GM18861 (cell line): ENCODE data around the gene DNAI7.

Experiments
- ATAC-seq: cut with Tn5 transposase; IDR thresholded peaks from one replicate; pipeline ENCODE4 v1.9.1; 2021; ENCODE audit not compliant: unreplicated experiment

DNAI7 gene, protein sequence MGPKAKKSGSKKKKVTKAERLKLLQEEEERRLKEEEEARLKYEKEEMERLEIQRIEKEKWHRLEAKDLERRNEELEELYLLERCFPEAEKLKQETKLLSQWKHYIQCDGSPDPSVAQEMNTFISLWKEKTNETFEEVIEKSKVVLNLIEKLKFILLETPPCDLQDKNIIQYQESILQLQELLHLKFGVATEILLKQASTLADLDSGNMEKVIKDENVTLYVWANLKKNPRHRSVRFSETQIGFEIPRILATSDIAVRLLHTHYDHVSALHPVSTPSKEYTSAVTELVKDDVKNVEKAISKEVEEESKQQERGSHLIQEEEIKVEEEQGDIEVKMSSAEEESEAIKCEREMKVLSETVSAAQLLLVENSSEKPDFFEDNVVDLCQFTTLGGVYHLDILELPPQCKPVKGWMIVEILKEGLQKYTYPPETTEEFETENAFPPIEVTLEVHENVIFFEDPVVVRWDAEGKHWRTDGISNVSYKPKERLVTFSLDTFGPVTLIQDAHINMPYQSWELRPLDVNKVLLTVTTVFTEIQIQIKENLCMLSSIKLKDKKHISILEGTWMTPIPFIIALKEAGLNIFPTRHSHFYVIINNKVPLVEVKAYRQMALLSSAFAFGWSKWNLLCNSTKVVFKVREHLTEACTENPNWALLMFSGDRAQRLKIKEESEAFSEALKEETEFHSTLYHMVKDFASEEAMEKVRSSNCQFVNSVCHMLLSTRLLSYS

GRCh38 chr12:25195056-25195971, at the start of gene DNAI7, which contains the start of gene ETFRF1:
DNAI7 (minus strand) TSS chr12:25195160; CDS start chr12:25195078, 82 bp downstream.
ETFRF1 (plus strand) TSS chr12:25195237; CDS start chr12:25203957, 8,720 bp downstream.
- ATAC-seq = peak; percentile 75

GRCh38 chr12:25243680-25243990, 48.7 kb upstream of the DNAI7 start:
- ATAC-seq = no peak

DNA sequence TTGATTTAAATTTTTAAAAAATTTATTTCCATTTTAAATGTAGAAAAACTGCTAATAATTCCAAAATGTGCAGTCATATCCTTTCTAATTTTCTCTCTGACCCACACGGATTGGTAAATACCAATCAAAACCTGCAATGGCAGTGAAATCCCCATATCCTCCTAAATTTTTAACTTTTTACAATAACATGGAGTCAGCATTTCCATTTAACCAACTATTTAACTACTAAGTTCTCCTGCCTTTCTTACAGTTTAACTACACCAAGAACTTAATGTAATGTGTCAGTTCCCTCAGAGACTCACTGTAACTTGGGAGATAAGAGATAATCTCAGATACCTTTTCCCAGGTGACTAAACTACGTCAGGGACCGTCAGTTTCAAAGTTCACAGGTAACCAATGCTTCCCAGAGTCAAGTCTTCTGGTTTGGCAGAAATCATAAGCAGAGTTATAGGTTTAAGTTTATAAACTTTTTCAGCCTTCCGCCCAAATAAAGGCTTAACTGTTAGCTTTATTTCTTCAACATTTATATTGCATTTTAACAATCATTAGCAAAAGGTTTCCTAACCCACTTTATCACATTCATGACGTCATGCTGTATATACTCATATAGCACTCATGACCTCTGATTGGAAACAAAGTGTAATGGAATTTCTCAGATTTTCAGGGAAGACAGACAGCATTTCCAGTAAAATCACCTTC, 48.2 kb upstream of the DNAI7 start:
- no peak for ATAC-seq

DNA sequence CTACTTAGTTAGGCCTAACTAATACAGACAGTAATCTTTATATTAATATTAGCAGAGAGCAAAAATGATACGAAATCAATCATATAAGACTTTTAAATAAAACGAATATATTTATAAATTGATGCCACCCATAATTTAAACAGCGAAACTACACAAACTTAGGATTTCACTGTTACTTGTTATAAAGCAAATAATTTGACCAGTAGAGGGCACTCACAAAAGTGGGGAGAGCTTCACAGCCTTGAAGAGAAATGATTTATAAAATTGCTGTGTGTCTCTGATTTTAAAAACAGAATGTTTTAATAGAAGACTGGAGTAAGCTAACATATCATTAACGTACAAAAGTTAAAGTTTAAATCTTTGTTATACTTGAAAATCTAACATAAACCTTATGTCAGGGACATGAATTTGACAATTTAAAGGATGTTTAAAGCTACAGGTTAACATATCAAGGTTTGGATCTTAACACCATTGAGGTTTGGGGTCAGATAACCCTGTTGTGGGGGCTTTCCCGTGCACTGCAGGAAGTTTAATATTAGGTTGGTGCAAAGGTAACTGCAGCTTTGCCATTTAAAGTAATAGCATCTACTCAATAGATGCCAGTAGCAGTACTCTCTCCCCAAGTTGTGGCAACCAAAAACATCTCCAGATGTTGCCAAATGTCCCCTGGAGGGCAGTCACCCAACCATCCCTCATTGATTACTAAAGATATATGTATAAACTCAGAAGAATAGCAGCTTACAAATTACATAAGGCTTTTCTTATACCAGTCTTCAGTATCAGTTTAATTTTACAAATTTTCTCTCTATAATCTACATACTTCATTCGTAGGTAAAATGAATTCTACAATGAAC, 46.4 kb upstream of the DNAI7 start:
- peak; percentile 58 for ATAC-seq

- no peak for ATAC-seq
These were observed 41.7 kb upstream of the DNAI7 start for GRCh38 chr12:25236626-25237025.

DNA sequence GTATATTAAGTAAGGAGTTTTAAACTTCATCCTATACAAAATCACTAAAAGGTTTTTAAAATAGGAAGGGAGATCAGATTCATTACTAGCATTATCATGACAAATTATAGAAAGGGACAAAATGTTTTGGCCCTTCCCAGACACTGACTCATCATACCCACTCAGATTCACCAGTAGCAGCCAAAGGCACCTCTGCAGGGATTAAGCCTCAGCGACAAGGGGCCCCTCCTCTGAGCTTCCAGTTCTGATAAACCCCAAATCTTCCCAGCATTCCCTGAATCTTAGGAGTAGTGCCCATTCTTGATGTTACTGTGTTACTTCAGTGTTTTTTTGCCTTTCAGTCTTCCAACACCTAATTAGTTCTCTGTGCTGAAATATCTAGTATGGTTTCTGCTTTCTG, 41.2 kb upstream of the DNAI7 start:
- no peak for ATAC-seq

GRCh38 chr12:25213338-25213737, 18.4 kb upstream of the DNAI7 start:
- ATAC-seq = no peak

GRCh38 chr12:25208554-25208953, 13.6 kb upstream of the DNAI7 start:
- no peak for ATAC-seq

- no peak for ATAC-seq
These were observed 12.9 kb upstream of the DNAI7 start for GRCh38 chr12:25207846-25208245.

GRCh38 chr12:25207411-25207810, 12.5 kb upstream of the DNAI7 start:
- no peak for ATAC-seq

DNA sequence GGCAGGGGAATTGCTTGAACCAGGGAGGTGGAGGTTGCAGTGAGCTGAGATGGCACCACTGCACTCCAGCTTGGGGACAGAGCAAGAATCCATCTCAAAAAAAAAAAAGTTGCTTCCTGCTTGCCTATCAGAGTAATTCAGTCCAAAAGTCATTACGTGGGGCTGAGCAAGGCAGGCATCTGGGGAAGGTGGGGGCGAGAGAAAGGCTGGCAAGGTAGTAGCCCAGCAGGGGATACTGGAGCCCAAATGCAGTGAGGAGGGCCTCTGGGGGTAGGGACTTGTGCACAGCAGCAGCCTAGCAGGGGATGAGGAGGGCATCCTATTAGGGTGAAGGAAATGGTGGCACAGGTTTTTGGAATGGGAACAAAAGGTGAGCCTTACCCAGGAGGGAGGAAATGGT, 7.2 kb upstream of the DNAI7 start:
- no peak for ATAC-seq

- ATAC-seq = no peak
These were observed 5.7 kb upstream of the DNAI7 start for GRCh38 chr12:25200703-25201102.

DNA sequence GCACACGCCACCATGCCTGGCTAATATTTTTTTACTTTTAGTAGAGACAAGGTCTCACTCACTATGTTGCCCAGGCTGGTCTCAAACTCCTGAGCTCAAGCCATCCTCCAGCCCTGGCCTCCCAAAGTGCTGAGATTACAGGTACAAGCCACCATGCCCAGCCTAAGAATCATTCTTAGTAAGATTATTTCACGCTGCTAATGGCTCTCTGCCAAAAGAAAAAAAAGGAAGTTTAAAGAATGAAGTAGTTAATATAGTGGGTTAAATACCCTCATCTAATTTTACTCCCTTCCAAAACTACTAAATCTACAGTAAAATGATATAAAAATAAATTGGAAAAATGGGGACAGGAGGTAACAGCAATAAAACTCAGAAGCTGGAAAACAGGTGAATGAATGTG, 2.6 kb upstream of the DNAI7 start:
- ATAC-seq = no peak

DNA sequence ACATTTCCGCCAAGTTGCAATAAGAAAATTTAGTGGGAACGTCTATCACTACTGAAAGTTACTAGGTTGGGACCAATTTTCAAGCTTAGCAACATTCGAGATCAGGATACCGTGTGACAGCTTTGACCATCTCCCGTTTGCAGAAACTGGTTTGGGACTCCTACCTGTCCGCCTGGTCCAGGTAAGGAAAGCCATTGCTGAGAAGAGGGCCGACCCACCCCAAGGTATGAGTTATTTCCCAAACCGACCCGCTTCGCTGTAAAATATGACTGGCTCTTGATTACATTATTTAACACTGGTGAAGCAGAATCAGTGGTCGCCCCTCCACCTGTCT, 271 bp downstream of the DNAI7 start:
- no peak for ATAC-seq

DNA sequence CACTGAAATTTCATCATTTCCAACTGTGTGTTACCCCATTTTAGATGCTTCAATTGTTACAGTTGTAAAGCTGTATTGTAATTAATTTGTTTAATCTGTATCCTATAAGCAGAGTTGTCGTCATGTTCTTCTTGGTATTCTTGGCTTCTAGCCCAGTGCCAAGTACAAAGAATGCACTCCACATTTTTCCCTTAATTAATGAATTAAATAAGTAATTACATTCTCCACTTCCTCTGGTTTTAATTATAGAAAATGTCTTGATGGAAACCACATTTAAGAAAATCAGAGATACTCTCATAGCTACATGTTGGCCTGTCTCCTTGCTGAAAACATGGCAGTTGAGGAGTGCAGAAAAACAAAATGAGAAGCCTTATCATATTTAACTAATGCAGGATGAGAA, 746 bp downstream of the DNAI7 start:
- no peak for ATAC-seq

DNA sequence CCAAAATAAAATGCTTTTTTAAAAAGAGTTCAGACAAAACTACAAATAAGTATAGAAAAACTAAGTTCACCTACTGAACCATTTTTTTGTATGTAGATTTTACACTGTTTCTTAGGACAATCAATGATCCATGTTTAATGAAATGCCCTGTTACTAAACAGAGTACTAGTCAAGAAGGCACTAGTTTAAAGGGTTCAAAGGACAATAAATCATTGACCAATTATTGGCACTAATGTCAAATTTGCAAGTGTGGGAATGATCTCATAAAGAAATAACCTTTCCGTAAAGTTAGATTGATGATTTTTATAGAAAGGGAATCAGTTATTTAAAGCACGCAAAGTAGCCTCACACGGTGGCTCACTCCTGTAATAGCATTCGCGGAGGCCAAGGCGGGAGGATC, 4.2 kb downstream of the DNAI7 start:
- no peak for ATAC-seq

- ATAC-seq = no peak
These were observed 5.3 kb downstream of the DNAI7 start for GRCh38 chr12:25189656-25190055.

- no peak for ATAC-seq
These were observed 7.2 kb downstream of the DNAI7 start for GRCh38 chr12:25187781-25188180.

DNA sequence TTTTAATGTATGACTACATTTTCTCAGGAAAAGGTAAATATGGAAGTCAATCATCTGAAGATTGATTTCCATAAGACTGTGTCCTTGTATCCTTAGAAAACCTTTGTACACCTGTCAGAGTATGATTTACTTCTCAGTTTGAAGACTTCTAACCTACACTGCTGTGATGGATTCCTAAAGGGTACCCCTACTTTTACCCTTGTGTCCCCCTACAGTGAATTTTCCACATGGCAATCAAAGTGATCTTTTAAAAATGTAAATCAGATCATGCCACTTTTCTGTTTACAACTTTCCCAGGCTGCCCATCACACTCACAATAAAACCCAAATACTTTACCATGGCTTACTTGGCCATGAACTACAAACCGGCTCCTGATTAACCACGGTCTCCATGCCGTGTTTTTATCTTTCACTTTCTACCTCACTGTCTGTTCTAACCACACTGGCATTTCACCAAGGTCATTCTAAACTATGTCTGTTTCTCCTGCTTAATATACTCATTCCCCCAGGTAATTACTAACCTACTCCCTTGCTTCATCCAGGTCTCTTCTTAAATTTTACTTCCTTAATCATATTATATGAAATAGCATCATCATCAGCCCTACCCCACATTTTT, 8.1 kb downstream of the DNAI7 start:
- peak; percentile 64 for ATAC-seq
